HEK293 (cell line): ENCODE measurements around the gene PHACTR3.

Experiments
- CTCF ChIA-PET: fragments of 350-600 bp; formaldehyde crosslinking; extraction: SDS; loops from one replicate; lab custom pipeline; 2021; ENCODE audit warnings: antibody characterized with exemption; lab: Yijun Ruan, JAX
- POLR2A ChIA-PET: fragments of 300-600 bp; formaldehyde crosslinking; extraction: SDS; loops from one replicate; lab custom pipeline; 2020; ENCODE audit warnings: antibody characterized with exemption, inconsistent platforms; lab: Yijun Ruan, JAX
- H3K27ac ChIP-seq: fragments of 200-500 bp; sonication (Bioruptor generic); 2 replicates; pipeline ENCODE4 v1.5.1; 2014; ENCODE audit warnings: low read depth, low read length, control low read depth, inconsistent platforms; ENCODE audit errors: extremely low read depth
- H3K36me3 ChIP-seq, 2 experiments: fragments of 200-500 bp in 1 of 2; sonication (Bioruptor generic) in 1 of 2; 1 replicate in 1 of 2; 2 replicates in 1 of 2; pipeline ENCODE4 v1.5.1; 2014 to 2017; ENCODE audit warnings: inconsistent platforms in 2 of 2, low read length in 2 of 2; ENCODE audit not compliant: control insufficient read depth in 2 of 2, insufficient read depth in 1 of 2
- H3K4me1 ChIP-seq: fragments of 200-500 bp; sonication (Bioruptor generic); 2 replicates; pipeline ENCODE4 v1.5.1; 2014; ENCODE audit warnings: mild to moderate bottlenecking, low read length, inconsistent platforms; ENCODE audit not compliant: control insufficient read depth, insufficient read depth
- H3K4me3 ChIP-seq: 2 replicates; pipeline ENCODE4 v1.5.1; 2011; ENCODE audit warnings: low read depth, mild to moderate bottlenecking, control low read depth, low read length, moderate library complexity
- H3K9me3 ChIP-seq: fragments of 200-500 bp; sonication (Bioruptor generic); 2 replicates; pipeline ENCODE4 v1.5.1; 2014; ENCODE audit warnings: low read depth, low read length, inconsistent platforms; ENCODE audit not compliant: control insufficient read depth, insufficient read depth
- FEZF1 ChIP-seq: fragments of 450-650 bp; formaldehyde crosslinking; IDR thresholded peaks from 2 replicates; pipeline ENCODE4 v1.5.1; 2016; ENCODE audit warnings: missing biosample characterization, missing genetic modification characterization
- KLF1 ChIP-seq: fragments of 450-650 bp; formaldehyde crosslinking; IDR thresholded peaks from 2 replicates; pipeline ENCODE4 v1.5.1; 2016; ENCODE audit warnings: missing biosample characterization, missing genetic modification characterization
- OVOL3 ChIP-seq: fragments of 450-650 bp; formaldehyde crosslinking; IDR thresholded peaks from 2 replicates; pipeline ENCODE4 v1.5.1; 2016; ENCODE audit warnings: missing biosample characterization, missing genetic modification characterization
- PRDM10 ChIP-seq: fragments of 450-650 bp; formaldehyde crosslinking; IDR thresholded peaks from 2 replicates; pipeline ENCODE4 v1.5.1; 2016; ENCODE audit warnings: missing biosample characterization, missing genetic modification characterization
- SALL2 ChIP-seq: fragments of 450-650 bp; formaldehyde crosslinking; IDR thresholded peaks from 2 replicates; pipeline ENCODE4 v1.5.0; 2017; ENCODE audit warnings: missing biosample characterization, mild to moderate bottlenecking, missing genetic modification characterization, borderline replicate concordance
- SP7 ChIP-seq: fragments of 450-650 bp; formaldehyde crosslinking; IDR thresholded peaks from 2 replicates; pipeline ENCODE4 v1.5.1; 2016; ENCODE audit warnings: missing biosample characterization, missing genetic modification characterization
- ZNF138 ChIP-seq: fragments of 450-650 bp; formaldehyde crosslinking; IDR thresholded peaks from 2 replicates; pipeline ENCODE4 v1.5.1; 2016; ENCODE audit warnings: missing biosample characterization, missing genetic modification characterization, borderline replicate concordance
- ZNF18 ChIP-seq: fragments of 450-650 bp; formaldehyde crosslinking; IDR thresholded peaks from 2 replicates; pipeline ENCODE4 v1.5.1; 2016; ENCODE audit warnings: missing biosample characterization, missing genetic modification characterization
- ZNF341 ChIP-seq: fragments of 450-650 bp; formaldehyde crosslinking; IDR thresholded peaks from 2 replicates; pipeline ENCODE4; 2016; ENCODE audit warnings: low read depth, missing biosample characterization, missing genetic modification characterization
- ZNF473 ChIP-seq: fragments of 450-650 bp; formaldehyde crosslinking; IDR thresholded peaks from 2 replicates; pipeline ENCODE4 v1.5.1; 2017; ENCODE audit warnings: missing biosample characterization, missing genetic modification characterization
- ZNF501 ChIP-seq: fragments of 450-650 bp; formaldehyde crosslinking; IDR thresholded peaks from 2 replicates; pipeline ENCODE4 v1.5.1; 2016; ENCODE audit warnings: missing biosample characterization, missing genetic modification characterization
- ZNF510 ChIP-seq: fragments of 450-650 bp; formaldehyde crosslinking; IDR thresholded peaks from 2 replicates; pipeline ENCODE4 v1.5.1; 2018; ENCODE audit warnings: mild to moderate bottlenecking, missing genetic modification characterization, missing biosample characterization; ENCODE audit not compliant: insufficient replicate concordance
- ZNF514 ChIP-seq: fragments of 450-650 bp; formaldehyde crosslinking; IDR thresholded peaks from 2 replicates; pipeline ENCODE4 v1.5.1; 2016; ENCODE audit warnings: missing biosample characterization, missing genetic modification characterization
- ZNF521 ChIP-seq: fragments of 450-650 bp; formaldehyde crosslinking; IDR thresholded peaks from 2 replicates; pipeline ENCODE4 v1.5.1; 2017; ENCODE audit warnings: missing biosample characterization, mild to moderate bottlenecking, missing genetic modification characterization
- ZNF600 ChIP-seq: fragments of 450-650 bp; formaldehyde crosslinking; IDR thresholded peaks from 2 replicates; pipeline ENCODE4 v1.5.1; 2016; ENCODE audit warnings: missing biosample characterization, missing genetic modification characterization
- ZNF621 ChIP-seq: fragments of 450-650 bp; formaldehyde crosslinking; IDR thresholded peaks from 2 replicates; pipeline ENCODE4 v1.5.1; 2017; ENCODE audit warnings: missing biosample characterization, missing genetic modification characterization
- ZNF707 ChIP-seq: fragments of 450-650 bp; formaldehyde crosslinking; IDR thresholded peaks from 2 replicates; pipeline ENCODE4 v1.5.1; 2016; ENCODE audit warnings: missing biosample characterization, missing genetic modification characterization
- ZNF747 ChIP-seq: fragments of 450-650 bp; formaldehyde crosslinking; IDR thresholded peaks from 2 replicates; pipeline ENCODE4 v1.5.1; 2016; ENCODE audit warnings: missing biosample characterization, missing genetic modification characterization
- ZNF76 ChIP-seq: fragments of 450-650 bp; formaldehyde crosslinking; IDR thresholded peaks from 2 replicates; pipeline ENCODE4; 2016; ENCODE audit warnings: low read depth, missing biosample characterization, missing genetic modification characterization, borderline replicate concordance
- ZNF791 ChIP-seq: fragments of 450-650 bp; formaldehyde crosslinking; IDR thresholded peaks from 2 replicates; pipeline ENCODE4 v1.5.1; 2016; ENCODE audit warnings: missing biosample characterization, missing genetic modification characterization
- ZNF843 ChIP-seq: fragments of 450-650 bp; formaldehyde crosslinking; IDR thresholded peaks from 2 replicates; pipeline ENCODE4 v1.5.1; 2016; ENCODE audit warnings: missing biosample characterization, missing genetic modification characterization
- ZSCAN18 ChIP-seq: fragments of 450-650 bp; formaldehyde crosslinking; IDR thresholded peaks from 2 replicates; pipeline ENCODE4 v1.5.1; 2016; ENCODE audit warnings: missing biosample characterization, missing genetic modification characterization
- ZSCAN23 ChIP-seq: fragments of 450-650 bp; formaldehyde crosslinking; IDR thresholded peaks from 2 replicates; pipeline ENCODE4 v1.5.1; 2016; ENCODE audit warnings: missing biosample characterization, missing genetic modification characterization
- ZSCAN30 ChIP-seq: fragments of 450-650 bp; IDR thresholded peaks from 2 replicates; pipeline ENCODE4 v1.5.1; 2018; ENCODE audit warnings: missing biosample characterization, mild to moderate bottlenecking, missing genetic modification characterization, moderate library complexity
- ZXDB ChIP-seq: fragments of 450-650 bp; formaldehyde crosslinking; IDR thresholded peaks from 2 replicates; pipeline ENCODE4 v1.5.1; 2016; ENCODE audit warnings: missing biosample characterization, missing genetic modification characterization

The PHACTR3 gene

GRCh38 chr20:59690101-59690500, 85.8 kb downstream of the PHACTR3 start (continued):
- TF ChIP-seq ZSCAN18 (tag by site-specific recombination) (no peak), ZNF621 (tag by site-specific recombination) (no peak), ZNF501 (tag by site-specific recombination) (no peak), ZNF18 (tag by site-specific recombination) (no peak)

- TF ChIP-seq ZSCAN30 (tag by site-specific recombination) (no peak), OVOL3 (tag by site-specific recombination) (no peak), ZNF76 (no peak), ZNF521 (tag by site-specific recombination) (no peak), ZNF791 (tag by site-specific recombination) (no peak), ZNF707 (no peak), ZNF341 (tag by site-specific recombination) (no peak), ZNF843 (tag by site-specific recombination) (no peak), ZNF510 (tag by site-specific recombination) (no peak), ZNF473 (tag by site-specific recombination) (no peak), ZNF138 (tag by site-specific recombination) (no peak)
- TF ChIP-seq, all 188 proteins: peak for 0
- Histone ChIP-seq H3K36me3 (no peaks in the 10 kb centered on the region), H3K27ac (no peak overlapping the region), H3K9me3 (no peaks in the 10 kb centered on the region), H3K4me1 (no peaks in the 10 kb centered on the region), H3K4me3 (no peak overlapping the region)
- CTCF ChIA-PET: no interaction called here
- POLR2A ChIA-PET: no interaction called here
Observed at GRCh38 chr20:59690976-59691375, 86.6 kb downstream of the PHACTR3 start.

- no peaks in the 10 kb centered on the region for H3K4me1 ChIP-seq
- no peaks in the 10 kb centered on the region for H3K36me3 ChIP-seq
- H3K27ac ChIP-seq: no peak overlapping the region
- CTCF ChIA-PET: no interaction called here
- POLR2A ChIA-PET: no interaction called here
- H3K4me3 ChIP-seq: no peak overlapping the region
- H3K9me3 ChIP-seq: no peaks in the 10 kb centered on the region
- TF ChIP-seq SALL2 (tag by site-specific recombination): no peak
- TF ChIP-seq KLF1 (tag by site-specific recombination): no peak
- no peak for TF ChIP-seq ZNF514 (tag by site-specific recombination)
- no peak for TF ChIP-seq FEZF1
- TF ChIP-seq ZNF747 (tag by site-specific recombination): no peak
- TF ChIP-seq ZNF600 (tag by site-specific recombination): no peak
- no peak for TF ChIP-seq ZNF707
- TF ChIP-seq ZXDB (tag by site-specific recombination): no peak
- TF ChIP-seq SP7 (tag by site-specific recombination): no peak
- TF ChIP-seq PRDM10 (tag by site-specific recombination): no peak
- no peak for TF ChIP-seq ZSCAN23 (tag by site-specific recombination)
- no peak for TF ChIP-seq ZNF510 (tag by site-specific recombination)
Observed at GRCh38 chr20:59692139-59692538, 87.8 kb downstream of the PHACTR3 start.
